SKM-1 (cell line): Measurements from ENCODE around the gene GPR42.
A peak's percentile ranks its signal among the peaks of the same experiment; 100 is the strongest.

Experiments used
- DNase-seq: peaks from one replicate; lab custom pipeline; 2025; ENCODE audit not compliant: unreplicated experiment; lab: John Stamatoyannopoulos, UW

Gene GPR42, protein sequence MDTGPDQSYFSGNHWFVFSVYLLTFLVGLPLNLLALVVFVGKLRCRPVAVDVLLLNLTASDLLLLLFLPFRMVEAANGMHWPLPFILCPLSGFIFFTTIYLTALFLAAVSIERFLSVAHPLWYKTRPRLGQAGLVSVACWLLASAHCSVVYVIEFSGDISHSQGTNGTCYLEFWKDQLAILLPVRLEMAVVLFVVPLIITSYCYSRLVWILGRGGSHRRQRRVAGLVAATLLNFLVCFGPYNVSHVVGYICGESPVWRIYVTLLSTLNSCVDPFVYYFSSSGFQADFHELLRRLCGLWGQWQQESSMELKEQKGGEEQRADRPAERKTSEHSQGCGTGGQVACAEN

DNA sequence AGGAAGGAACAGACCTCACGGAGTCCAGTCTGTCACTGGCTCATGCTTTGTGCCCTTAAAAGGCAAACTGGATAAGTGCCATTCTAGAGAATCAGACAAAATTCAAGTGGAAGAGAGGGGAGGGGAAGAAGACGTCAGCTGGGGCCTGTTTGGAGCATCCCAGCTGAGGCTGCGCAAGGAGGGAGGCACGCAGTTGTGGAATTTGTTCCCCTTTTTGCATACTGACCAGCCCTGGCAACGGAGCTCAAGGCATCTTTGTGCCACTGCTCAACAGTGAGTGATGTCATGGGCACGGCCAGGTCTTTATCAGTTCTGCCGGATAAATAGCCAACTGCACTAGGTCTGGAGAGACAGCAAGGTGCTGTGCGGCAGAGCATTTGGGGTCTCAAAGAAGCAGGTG, at the start of gene GPR42:
Gene GPR42, plus strand, starts transcription at position 347 of the 400 bp plus-strand sequence. CDS start 292 bp downstream, outside the sequence.
- no peak for DNase-seq

DNA sequence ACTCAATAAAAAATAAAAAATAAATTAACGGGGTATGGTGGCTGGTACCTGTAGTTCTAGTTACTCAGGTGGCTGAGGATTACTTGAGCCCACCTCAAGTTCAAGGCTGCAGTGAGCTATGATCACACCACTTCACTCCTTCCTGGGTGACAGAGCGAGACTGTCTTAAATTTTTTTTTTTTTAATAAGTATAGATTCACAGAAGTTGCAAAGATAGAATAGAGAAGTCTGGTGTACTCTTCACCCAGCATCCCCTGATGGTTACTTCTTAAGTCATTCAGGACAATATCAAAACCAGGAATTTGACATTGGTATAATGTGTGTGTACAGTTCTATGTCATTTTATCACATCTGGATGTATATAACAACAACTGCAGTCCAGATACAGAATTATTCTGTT, 49.6 kb upstream of the GPR42 start:
- DNase-seq = no peak

GRCh38 chr19:35322014-35322413, 48.9 kb upstream of the GPR42 start:
- DNase-seq = no peak

DNA sequence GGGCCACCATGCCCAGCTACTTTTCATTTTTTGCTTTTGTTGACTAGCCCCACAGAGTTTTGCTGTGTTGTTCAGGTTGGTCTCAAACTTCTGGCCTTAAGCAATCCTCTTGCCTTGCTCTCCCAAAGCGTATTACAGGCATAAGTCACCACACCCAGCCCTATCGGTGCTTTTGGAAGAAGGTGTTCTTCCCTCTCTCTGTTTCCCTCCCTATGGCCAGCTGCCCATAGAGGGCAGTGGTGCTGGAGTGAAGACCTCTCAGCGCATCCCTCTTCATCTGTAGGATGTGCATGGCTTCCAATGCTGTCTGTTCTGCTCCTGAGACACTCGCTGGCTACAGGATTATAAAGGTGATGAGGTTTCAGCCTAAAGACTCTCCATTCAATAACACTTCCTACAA, 43.2 kb upstream of the GPR42 start:
- DNase-seq = no peak

GRCh38 chr19:35328851-35329285, 42.0 kb upstream of the GPR42 start, which contains the start of gene CD22:
CD22 (plus strand) TSS chr19:35329187; CDS start chr19:35332041, 2,854 bp downstream.
- peak; percentile 30 for DNase-seq

GRCh38 chr19:35329323-35329722, 41.5 kb upstream of the GPR42 start:
- DNase-seq = no peak

DNA sequence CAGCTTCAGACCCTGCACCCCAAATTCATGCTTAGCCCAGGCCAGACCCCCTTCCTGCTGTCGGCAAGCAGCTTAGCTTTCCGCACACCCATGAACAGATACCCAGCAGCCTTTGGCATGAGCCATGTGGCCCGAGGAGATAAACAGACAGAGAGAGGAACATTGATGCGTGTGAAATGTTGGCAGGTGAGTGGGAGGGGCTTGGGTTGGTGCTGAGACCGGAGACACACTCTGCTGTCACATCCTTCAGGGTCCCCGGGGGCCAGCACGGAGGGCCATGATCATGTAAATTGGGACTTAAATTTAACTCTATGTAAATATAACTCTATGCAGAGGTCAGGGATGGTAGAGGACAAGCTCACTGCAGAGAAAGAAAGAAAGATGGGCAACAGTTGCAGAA, 40.4 kb upstream of the GPR42 start:
- no peak for DNase-seq

GRCh38 chr19:35331551-35332214, 39.2 kb upstream of the GPR42 start:
- no peak for DNase-seq

DNA sequence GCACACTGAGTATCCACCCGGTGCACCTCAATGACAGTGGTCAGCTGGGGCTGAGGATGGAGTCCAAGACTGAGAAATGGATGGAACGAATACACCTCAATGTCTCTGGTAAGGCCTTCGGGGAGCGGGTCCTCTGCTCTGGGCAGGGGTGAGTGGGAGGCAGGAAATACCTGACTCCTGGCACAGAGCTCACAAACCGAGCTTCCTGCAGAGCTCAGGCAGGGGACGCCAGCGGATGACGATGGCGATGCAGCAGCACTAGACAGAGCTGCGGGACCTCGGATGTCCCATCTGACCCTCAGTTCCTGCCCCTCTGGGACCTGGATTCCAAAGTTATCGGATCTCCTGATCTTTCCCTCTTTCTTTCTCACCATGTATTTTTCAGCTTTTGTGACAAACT, 38.1 kb upstream of the GPR42 start:
- no peak for DNase-seq

DNA sequence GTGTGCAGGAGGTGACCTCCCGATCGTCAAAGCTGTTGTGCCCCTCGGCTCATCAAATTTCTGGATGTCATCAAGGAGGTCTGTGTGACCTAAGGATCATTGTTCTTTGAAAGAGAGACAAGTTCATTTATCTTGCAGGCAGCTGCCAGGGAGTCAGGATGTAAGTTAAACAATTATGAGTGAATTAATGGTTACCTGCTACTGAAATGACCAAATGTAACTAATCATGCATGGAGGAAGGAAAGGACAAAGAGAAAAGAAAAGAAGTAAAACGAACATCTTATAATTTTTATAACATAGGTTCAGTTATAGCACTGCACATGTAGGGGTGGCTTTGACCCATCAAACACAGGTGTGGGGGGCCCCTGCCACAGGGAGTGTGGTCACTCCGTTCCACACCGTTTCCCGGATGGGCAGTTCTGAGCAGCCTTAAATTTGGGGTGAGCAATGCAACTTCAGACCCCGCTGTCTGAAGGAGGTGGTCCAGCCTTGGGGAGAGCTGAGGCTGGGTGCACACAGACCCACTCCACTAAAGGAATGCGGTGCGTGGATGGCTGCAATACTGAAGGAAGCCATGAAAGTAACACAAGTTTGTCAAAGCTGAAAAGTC, 36.6 kb upstream of the GPR42 start:
- no peak for DNase-seq

GRCh38 chr19:35336166-35336955, 34.5 kb upstream of the GPR42 start:
- DNase-seq = no peak

DNA sequence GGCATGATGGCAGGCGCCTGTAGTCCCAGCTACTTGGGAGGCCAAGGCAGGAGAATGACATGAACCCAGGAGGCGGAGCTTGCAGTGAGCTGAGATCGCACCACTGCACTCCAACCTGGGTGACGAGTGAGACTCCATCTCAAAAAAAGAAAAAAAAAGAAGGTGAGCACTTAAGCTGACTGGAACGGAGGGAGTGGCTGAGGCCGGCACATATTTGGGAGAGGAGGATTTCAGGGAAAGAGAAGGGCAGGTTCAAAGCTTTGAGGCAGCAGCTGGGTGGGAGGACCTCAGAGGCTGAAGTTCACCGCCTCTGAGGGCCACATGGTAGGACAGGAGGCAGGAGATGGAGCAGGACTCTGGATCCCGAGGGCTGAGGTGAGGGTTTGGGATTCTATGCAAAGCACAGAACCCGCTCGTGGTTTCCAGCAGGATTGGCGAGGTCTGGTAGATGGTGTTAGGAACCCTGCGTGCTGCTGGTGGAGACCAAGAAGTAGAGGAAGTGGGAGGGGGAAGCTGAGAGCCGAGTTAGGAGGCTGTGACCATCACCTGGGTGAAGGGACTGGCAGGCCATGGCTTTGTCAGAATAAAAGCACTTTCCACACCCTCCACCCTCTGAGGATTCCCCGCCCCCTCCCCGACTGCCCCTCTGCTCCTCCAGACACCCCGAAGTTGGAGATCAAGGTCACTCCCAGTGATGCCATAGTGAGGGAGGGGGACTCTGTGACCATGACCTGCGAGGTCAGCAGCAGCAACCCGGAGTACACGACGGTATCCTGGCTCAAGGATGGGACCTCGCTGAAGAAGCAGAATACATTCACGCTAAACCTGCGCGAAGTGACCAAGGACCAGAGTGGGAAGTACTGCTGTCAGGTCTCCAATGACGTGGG, 33.5 kb upstream of the GPR42 start:
- DNase-seq = no peak

GRCh38 chr19:35337984-35338296, 32.9 kb upstream of the GPR42 start:
- DNase-seq = no peak

- DNase-seq = no peak
These were observed 30.4 kb upstream of the GPR42 start for GRCh38 chr19:35340431-35340830.

- DNase-seq = no peak
These were observed 29.9 kb upstream of the GPR42 start for GRCh38 chr19:35341006-35341405.

DNA sequence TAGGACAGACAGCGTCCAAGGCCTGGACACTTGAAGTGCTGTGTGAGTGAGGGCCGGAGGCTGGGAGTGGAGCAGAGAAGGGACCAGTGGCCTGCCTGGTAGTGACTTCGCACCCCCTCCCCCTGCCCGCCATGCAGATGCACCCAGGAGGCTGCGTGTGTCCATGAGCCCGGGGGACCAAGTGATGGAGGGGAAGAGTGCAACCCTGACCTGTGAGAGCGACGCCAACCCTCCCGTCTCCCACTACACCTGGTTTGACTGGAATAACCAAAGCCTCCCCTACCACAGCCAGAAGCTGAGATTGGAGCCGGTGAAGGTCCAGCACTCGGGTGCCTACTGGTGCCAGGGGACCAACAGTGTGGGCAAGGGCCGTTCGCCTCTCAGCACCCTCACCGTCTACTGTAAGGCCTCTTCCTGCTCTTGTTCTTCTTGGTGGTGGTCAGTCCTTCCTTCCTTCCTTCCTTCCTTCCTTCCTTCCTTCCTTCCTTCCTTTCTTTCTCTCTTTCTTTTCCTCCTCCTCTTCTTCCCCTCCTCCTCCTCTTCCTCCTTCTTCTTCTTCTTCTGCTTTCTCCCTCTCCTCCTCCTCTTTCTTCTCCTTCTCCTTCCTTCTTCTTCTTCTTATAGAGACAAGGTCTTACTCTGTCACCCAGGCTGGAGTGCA, 29.2 kb upstream of the GPR42 start:
- DNase-seq = no peak

- DNase-seq = no peak
These were observed 28.4 kb upstream of the GPR42 start for GRCh38 chr19:35342430-35342829.

DNA sequence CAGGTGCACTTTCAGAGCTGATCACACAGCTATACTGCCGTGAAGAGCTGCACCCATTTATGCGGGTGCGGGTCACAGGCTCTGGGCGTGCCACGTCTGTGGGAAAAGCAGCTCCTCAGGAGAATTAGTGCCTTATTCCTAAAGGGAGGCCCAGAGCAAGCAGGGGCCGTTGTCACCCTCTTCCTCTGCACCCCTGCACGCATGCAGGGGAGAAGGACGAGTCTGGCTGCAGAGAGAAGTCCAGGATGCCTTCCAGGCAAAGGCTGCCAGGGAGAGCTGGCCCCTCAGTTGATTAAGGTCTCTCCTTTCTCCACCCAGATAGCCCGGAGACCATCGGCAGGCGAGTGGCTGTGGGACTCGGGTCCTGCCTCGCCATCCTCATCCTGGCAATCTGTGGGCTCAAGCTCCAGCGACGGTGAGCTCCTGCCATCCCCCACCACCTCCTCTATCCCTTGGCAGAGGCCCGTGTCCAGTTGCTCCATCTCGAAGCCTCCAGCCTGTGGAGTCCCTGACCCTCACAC, 26.3 kb upstream of the GPR42 start:
- DNase-seq = no peak

GRCh38 chr19:35345671-35346111, 25.2 kb upstream of the GPR42 start:
- DNase-seq = no peak
